OCI-LY7 (cell line): ENCODE results near the gene RUNX1.

Experiments
- EZH2phosphoT487 ChIP-seq: fragments of 200-600 bp; sonication (generic); IDR thresholded peaks from 2 replicates; pipeline ENCODE4 v1.6.1; 2018; ENCODE audit warnings: low read depth, borderline replicate concordance, mild to moderate bottlenecking, mixed run types, antibody characterized with exemption, low read length, moderate library complexity, mixed read lengths
- TF ChIP-seq, protein P1 (sequence below): fragments of 200-600 bp; sonication (generic); conservative IDR thresholded peaks from 2 replicates; pipeline ENCODE4 v1.5.1; 2014; ENCODE audit warnings: mild to moderate bottlenecking, antibody characterized with exemption, low read length, moderate library complexity, mixed read lengths

DNA sequence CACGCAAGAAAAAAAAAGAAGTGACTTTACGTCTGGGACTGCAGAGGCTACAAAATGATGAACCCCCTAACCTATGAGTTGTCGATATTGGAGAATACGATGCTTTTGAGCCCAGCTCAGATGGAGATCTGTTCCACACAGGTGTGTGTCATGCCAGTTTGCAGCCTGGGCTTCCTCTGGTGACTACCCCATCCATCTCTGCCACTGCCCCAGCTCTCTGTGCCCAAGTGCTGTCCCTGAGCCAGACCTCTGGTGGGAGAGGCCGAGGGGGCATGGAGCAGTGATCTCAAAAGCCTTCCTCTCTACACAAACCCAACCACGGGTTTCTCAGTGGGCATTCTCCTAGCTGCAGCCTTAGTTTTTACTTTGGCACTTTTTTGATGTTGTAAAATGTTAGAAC, 239.3 kb downstream of the RUNX1 start:
- TF ChIP-seq, protein P1, sequence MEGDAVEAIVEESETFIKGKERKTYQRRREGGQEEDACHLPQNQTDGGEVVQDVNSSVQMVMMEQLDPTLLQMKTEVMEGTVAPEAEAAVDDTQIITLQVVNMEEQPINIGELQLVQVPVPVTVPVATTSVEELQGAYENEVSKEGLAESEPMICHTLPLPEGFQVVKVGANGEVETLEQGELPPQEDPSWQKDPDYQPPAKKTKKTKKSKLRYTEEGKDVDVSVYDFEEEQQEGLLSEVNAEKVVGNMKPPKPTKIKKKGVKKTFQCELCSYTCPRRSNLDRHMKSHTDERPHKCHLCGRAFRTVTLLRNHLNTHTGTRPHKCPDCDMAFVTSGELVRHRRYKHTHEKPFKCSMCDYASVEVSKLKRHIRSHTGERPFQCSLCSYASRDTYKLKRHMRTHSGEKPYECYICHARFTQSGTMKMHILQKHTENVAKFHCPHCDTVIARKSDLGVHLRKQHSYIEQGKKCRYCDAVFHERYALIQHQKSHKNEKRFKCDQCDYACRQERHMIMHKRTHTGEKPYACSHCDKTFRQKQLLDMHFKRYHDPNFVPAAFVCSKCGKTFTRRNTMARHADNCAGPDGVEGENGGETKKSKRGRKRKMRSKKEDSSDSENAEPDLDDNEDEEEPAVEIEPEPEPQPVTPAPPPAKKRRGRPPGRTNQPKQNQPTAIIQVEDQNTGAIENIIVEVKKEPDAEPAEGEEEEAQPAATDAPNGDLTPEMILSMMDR = no peak
- no peak for TF ChIP-seq EZH2phosphoT487
